Upper lobe of left lung (tissue), 6 donors: ENCODE results near the gene HOXC13. TPM values are rescaled to one million over a fixed set of nuclear protein-coding genes. Genes with fewer than 3 reads are reported as not detected.
A peak's percentile ranks its signal among the peaks of the same experiment; 100 is the strongest.

Experiments
- ATAC-seq, 2 donors: fragments of 200-7000 bp; cut with Tn5 transposase; one replicate each; pipeline ENCODE4 v1.9.1; 2022; ENCODE audit warnings: mild to moderate bottlenecking in 2 of 2, moderate library complexity in 2 of 2; ENCODE audit not compliant: low FRiP score in 2 of 2
- DNase-seq, 2 donors: peaks; one replicate each; pipeline ENCODE4 v3.0.0-alpha.2; 2019 to 2020
- H3K27ac ChIP-seq, 4 donors: fragments of 200-600 bp; sonication (generic); one replicate each; pipeline ENCODE4 v1.5.1; 2016 to 2019
- H3K27me3 ChIP-seq, 4 donors: fragments of 200-600 bp; sonication (generic); one replicate each; pipeline ENCODE4 v1.5.1; 2017 to 2019
- H3K36me3 ChIP-seq, 4 donors: fragments of 200-600 bp; sonication (generic); one replicate each; pipeline ENCODE4 v1.5.1; 2016 to 2019
- H3K4me1 ChIP-seq, 4 donors: fragments of 200-600 bp; sonication (generic); one replicate each; pipeline ENCODE4 v1.5.1; 2018 to 2019
- H3K4me3 ChIP-seq, 4 donors: fragments of 200-600 bp; sonication (generic); one replicate each; pipeline ENCODE4 v1.5.1; 2017 to 2019; ENCODE audit warnings: mild to moderate bottlenecking in 2 of 4, moderate library complexity in 1 of 4
- H3K9me3 ChIP-seq, 4 donors: fragments of 200-600 bp; sonication (generic); one replicate each; pipeline ENCODE4 v1.5.1; 2018 to 2019
- EP300 ChIP-seq, 4 donors: sonication (generic); formaldehyde crosslinking; IDR thresholded peaks; one replicate each; pipeline ENCODE4 v1.5.1; 2017; ENCODE audit warnings: antibody characterized with exemption in 4 of 4, control low read depth in 2 of 4
- POLR2A ChIP-seq, 4 donors: fragments of 450-650 bp; IDR thresholded peaks; one replicate each; pipeline ENCODE4 v1.5.1; 2016 to 2017; ENCODE audit warnings: antibody characterized with exemption in 4 of 4, mild to moderate bottlenecking in 2 of 4
- POLR2AphosphoS5 ChIP-seq, 2 donors: sonication (generic); formaldehyde crosslinking; IDR thresholded peaks; one replicate each; pipeline ENCODE4 v1.5.1; 2017; ENCODE audit warnings: antibody characterized with exemption in 2 of 2
- WGBS, 2 donors: methylation state at CpG; one replicate each; pipeline ENCODE4 v1.1.5; 2017 to 2018; 5-methylcytosine and 5-hydroxymethylcytosine counted together
- total RNA-seq, 6 donors: library from RNA; depleted of rRNA in 4 of 6; stranded (reverse); fragments of >200 nt in 4 of 6; gene quantifications; one replicate each; pipeline versions ENCODE4 v1.1.0 to v1.2.1, GENCODE V29; 2016 to 2021
- TF ChIP-seq, protein P1 (sequence below), 6 experiments: fragments of 450-650 bp in 4 of 6; fragments of 200-600 bp in 2 of 6; sonication (generic) in 2 of 6; IDR thresholded peaks; one replicate each; pipeline ENCODE4 v1.5.1; 2016 to 2019; ENCODE audit warnings: antibody characterized with exemption in 6 of 6
- donor health status: DM: no; HTN: no; CAD: no; lungs with moderate emphysema.
- donor health status: DM: no; HTN: yes; CAD: no; lungs with severe emphysema.

Gene HOXC13, protein sequence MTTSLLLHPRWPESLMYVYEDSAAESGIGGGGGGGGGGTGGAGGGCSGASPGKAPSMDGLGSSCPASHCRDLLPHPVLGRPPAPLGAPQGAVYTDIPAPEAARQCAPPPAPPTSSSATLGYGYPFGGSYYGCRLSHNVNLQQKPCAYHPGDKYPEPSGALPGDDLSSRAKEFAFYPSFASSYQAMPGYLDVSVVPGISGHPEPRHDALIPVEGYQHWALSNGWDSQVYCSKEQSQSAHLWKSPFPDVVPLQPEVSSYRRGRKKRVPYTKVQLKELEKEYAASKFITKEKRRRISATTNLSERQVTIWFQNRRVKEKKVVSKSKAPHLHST
- total RNA-seq = not detected

DNA sequence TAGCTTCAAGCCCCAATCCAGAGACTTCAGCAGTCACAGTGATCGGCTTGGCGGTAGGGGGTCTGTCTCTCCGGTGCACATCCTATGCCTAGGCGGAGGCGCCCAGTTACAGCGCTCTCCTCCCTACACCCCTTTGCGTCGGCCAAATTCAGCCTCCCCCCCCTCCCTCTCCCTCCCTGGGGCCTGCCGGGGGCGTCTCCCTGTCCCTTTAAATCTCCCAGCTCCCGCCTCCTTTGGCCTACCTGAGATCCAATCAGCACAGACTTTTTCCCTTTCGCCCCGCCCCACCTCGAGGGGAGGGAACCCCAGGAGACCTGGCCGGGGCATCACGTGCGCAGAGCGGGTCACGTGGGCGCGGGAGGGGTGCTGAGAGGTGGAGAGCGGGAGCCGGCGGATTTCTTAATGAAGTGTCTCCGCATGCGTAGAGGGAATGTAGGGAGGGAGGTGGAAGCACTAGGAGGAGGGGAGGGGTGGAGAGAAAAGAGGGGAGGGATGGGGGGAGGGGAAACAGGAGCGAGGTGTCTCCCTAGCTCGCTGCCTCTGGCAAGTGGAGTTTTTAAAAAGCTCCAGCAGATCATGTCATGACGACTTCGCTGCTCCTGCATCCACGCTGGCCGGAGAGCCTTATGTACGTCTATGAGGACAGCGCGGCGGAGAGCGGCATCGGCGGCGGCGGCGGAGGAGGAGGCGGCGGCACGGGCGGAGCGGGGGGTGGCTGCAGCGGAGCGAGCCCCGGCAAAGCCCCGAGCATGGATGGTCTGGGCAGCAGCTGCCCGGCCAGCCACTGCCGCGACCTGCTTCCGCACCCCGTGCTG, at the start of gene HOXC13:
HOXC13 (plus strand) TSS at position 506 of the 815 bp plus-strand sequence; CDS start at position 582, 76 bp downstream.
- H3K36me3 ChIP-seq = no peaks in the 10 kb centered on the region
- peak in 1 of 2 donors; percentile 82 for DNase-seq
- no peaks in the 10 kb centered on the region for H3K9me3 ChIP-seq
- H3K4me3 ChIP-seq = no peak within 1 kb of the TSS
- WGBS, 2 donors = 7 to 11% methylated on average over 28 to 51 of the region's 56 CpGs
- no peak within 1 kb of the TSS for H3K27ac ChIP-seq
- H3K4me1 ChIP-seq = peaks cover 3 to 23% (median 8%) of the 10 kb centered on the region in 4 donors
- H3K27me3 ChIP-seq = peaks cover 2 to 82% (median 45%) of the 10 kb centered on the region in 4 donors
- ATAC-seq = peak in 1 of 2 donors; percentile 6
- no peak for TF ChIP-seq POLR2AphosphoS5 (IDR thresholded peaks at IDR 0.05)
- TF ChIP-seq POLR2A (IDR thresholded peaks at IDR 0.05) = no peak
- TF ChIP-seq, protein P1, sequence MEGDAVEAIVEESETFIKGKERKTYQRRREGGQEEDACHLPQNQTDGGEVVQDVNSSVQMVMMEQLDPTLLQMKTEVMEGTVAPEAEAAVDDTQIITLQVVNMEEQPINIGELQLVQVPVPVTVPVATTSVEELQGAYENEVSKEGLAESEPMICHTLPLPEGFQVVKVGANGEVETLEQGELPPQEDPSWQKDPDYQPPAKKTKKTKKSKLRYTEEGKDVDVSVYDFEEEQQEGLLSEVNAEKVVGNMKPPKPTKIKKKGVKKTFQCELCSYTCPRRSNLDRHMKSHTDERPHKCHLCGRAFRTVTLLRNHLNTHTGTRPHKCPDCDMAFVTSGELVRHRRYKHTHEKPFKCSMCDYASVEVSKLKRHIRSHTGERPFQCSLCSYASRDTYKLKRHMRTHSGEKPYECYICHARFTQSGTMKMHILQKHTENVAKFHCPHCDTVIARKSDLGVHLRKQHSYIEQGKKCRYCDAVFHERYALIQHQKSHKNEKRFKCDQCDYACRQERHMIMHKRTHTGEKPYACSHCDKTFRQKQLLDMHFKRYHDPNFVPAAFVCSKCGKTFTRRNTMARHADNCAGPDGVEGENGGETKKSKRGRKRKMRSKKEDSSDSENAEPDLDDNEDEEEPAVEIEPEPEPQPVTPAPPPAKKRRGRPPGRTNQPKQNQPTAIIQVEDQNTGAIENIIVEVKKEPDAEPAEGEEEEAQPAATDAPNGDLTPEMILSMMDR (IDR thresholded peaks at IDR 0.05) = no peak
- TF ChIP-seq EP300 (IDR thresholded peaks at IDR 0.05) = no peak

DNA sequence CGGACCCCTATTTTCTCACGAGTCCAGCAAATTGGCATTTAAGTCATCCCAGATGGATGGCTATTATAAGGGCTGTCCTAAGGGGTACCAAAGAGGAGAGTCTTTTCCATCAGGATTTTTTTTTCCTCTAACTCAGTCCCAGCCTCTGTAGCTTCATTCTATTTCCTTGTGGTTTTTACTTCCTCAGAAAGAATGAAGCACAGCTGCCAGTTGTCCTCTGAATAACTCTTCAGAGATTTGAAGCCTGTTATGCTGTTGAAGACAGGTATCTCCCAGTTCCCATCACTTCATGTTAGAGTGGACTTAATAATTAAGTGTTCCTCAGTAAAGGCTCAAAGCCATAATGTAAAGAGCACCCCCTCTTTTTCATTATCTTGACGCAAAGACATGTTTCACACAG, 48.5 kb upstream of the HOXC13 start:
- DNase-seq = no peak
- H3K27ac ChIP-seq = no peak overlapping the region
- TF ChIP-seq POLR2A (IDR thresholded peaks at IDR 0.05) (no peak), POLR2AphosphoS5 (IDR thresholded peaks at IDR 0.05) (no peak), EP300 (IDR thresholded peaks at IDR 0.05) (no peak)
- TF ChIP-seq, protein P1 (IDR thresholded peaks at IDR 0.05) = no peak
- no peaks in the 10 kb centered on the region for H3K9me3 ChIP-seq
- no peaks in the 10 kb centered on the region for H3K27me3 ChIP-seq
- H3K4me3 ChIP-seq = no peak overlapping the region
- H3K4me1 ChIP-seq = no peaks in the 10 kb centered on the region
- no peaks in the 10 kb centered on the region for H3K36me3 ChIP-seq
- WGBS, 2 donors = 93% methylated on average over 3 of the region's 3 CpGs
- no peak for ATAC-seq

DNA sequence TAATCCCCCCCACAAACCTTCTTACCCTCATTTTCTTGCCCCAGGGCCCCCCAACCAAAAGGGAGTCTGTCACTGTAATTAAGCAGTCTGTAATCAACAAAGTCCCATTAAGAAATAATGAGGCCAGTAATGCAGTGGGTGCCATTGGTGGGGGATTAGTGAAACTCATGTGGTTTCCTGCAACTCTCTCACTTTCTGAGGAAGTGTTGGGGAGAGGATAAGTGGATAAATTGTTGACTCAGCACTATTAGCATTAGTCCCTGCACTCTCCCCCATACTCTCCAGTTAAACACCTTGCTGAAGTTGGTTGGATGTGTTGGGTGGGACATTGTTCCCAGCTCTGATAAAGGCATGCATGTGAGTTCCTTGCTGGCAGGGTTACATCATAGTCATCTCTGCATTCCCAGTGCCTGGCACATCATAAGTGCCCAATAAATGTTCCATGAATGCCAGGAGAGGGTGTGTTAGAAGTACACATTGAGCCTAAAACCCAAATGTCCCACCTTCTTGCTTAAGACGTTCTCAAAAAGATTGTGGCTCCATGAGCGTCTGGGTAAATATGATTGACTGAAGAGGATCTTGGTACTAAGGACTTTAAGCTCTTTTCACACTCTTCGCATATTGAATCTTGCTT, 45.8 kb upstream of the HOXC13 start:
- WGBS, 2 donors = 58 to 74% methylated on average over 3 of the region's 3 CpGs
- no peaks in the 10 kb centered on the region for H3K27me3 ChIP-seq
- no peak for DNase-seq

DNA sequence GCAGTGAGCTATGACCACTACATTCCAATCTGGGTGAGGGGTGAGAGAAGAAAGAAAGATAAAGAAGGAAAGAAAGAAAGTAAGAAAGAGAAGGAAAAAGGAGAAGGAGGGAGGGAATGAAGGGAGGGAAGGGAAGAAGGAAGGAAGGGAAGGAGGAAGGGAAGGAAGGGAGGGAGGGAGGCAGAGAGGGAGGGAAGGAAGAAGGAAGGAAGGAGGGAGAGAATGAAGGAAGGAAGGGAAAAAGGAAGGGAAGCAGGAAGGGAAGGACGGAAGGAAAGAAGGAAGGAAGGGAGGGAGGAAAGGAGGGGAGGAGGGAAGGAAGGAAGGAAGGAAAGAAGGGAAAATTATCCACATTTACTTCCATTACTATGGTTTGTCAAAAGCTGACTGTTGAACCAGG, 39.4 kb upstream of the HOXC13 start:
- 50 to 59% methylated on average over 1 of the region's 1 CpG for WGBS, 2 donors
- ATAC-seq = no peak
- no peak overlapping the region for H3K27ac ChIP-seq
- no peaks in the 10 kb centered on the region for H3K4me1 ChIP-seq
- no peaks in the 10 kb centered on the region for H3K9me3 ChIP-seq
- no peak for DNase-seq
- no peaks in the 10 kb centered on the region for H3K36me3 ChIP-seq
- TF ChIP-seq EP300 (IDR thresholded peaks at IDR 0.05) = no peak
- TF ChIP-seq POLR2AphosphoS5 (IDR thresholded peaks at IDR 0.05) = no peak
- TF ChIP-seq POLR2A (IDR thresholded peaks at IDR 0.05) = no peak
- TF ChIP-seq, protein P1 (IDR thresholded peaks at IDR 0.05) = no peak
- no peaks in the 10 kb centered on the region for H3K27me3 ChIP-seq
- H3K4me3 ChIP-seq = no peak overlapping the region

More for the DNA sequence above, 45.8 kb upstream of the HOXC13 start:
- H3K4me3 ChIP-seq = no peak overlapping the region
- H3K4me1 ChIP-seq = no peaks in the 10 kb centered on the region
- H3K27ac ChIP-seq = no peak overlapping the region
- no peaks in the 10 kb centered on the region for H3K36me3 ChIP-seq
- H3K9me3 ChIP-seq = no peaks in the 10 kb centered on the region
- ATAC-seq = no peak
- no peak for TF ChIP-seq EP300 (IDR thresholded peaks at IDR 0.05)
- no peak for TF ChIP-seq POLR2AphosphoS5 (IDR thresholded peaks at IDR 0.05)
- TF ChIP-seq, protein P1 (IDR thresholded peaks at IDR 0.05) = no peak
- no peak for TF ChIP-seq POLR2A (IDR thresholded peaks at IDR 0.05)
